Hepatocyte (in vitro differentiated cells): Measurements from ENCODE around the gene LCN2. TPM values are rescaled to one million over a fixed set of nuclear protein-coding genes. Genes with fewer than 3 reads are reported as not detected.

Source experiments
- DNase-seq: peaks from one replicate; pipeline ENCODE4 v3.0.0-alpha.2; 2016; ENCODE audit warnings: low spot score
- H2AFZ ChIP-seq: fragments of 200-600 bp; sonication (generic); 2 replicates; pipeline ENCODE4 v1.6.0; 2016; ENCODE audit warnings: antibody characterized with exemption, mild to moderate bottlenecking
- H3K27ac ChIP-seq: fragments of 200-600 bp; sonication (generic); 2 replicates; pipeline ENCODE4 v1.5.1; 2016; ENCODE audit warnings: mild to moderate bottlenecking
- H3K27me3 ChIP-seq: fragments of 200-600 bp; sonication (generic); 2 replicates; pipeline ENCODE4 v1.6.1; 2016
- H3K36me3 ChIP-seq: fragments of 200-600 bp; sonication (generic); replicated peaks from 2 replicates; pipeline ENCODE4 v1.5.1; 2016; ENCODE audit warnings: low read depth; ENCODE audit not compliant: insufficient read depth
- H3K4me1 ChIP-seq: fragments of 200-600 bp; sonication (generic); 2 replicates; pipeline ENCODE4 v1.5.1; 2016; ENCODE audit warnings: mild to moderate bottlenecking, moderate library complexity; ENCODE audit not compliant: insufficient read depth
- H3K4me2 ChIP-seq: fragments of 200-600 bp; sonication (generic); 2 replicates; pipeline ENCODE4 v1.6.0; 2016
- H3K4me3 ChIP-seq: fragments of 200-600 bp; sonication (generic); 2 replicates; pipeline ENCODE4 v1.5.1; 2016; ENCODE audit warnings: mild to moderate bottlenecking
- H3K79me2 ChIP-seq: fragments of 200-600 bp; sonication (generic); 2 replicates; pipeline ENCODE4 v1.6.0; 2017; ENCODE audit warnings: mild to moderate bottlenecking
- H3K9me2 ChIP-seq: fragments of 200-600 bp; sonication (generic); replicated peaks from 2 replicates; pipeline ENCODE4 v1.6.0; 2017; ENCODE audit warnings: mild to moderate bottlenecking; ENCODE audit not compliant: insufficient read depth
- H3K9me3 ChIP-seq: fragments of 200-600 bp; sonication (generic); 2 replicates; pipeline ENCODE4 v1.5.1; 2016; ENCODE audit warnings: low read depth, mild to moderate bottlenecking
- H4K20me1 ChIP-seq: fragments of 200-600 bp; sonication (generic); 2 replicates; pipeline ENCODE4 v1.6.0; 2016; ENCODE audit warnings: mild to moderate bottlenecking; ENCODE audit not compliant: insufficient read depth, poor library complexity, severe bottlenecking
- CTCF ChIP-seq: fragments of 200-600 bp; sonication (generic); IDR thresholded peaks from 2 replicates; pipeline ENCODE4 v1.5.1; 2016; ENCODE audit warnings: antibody characterized with exemption, mild to moderate bottlenecking; ENCODE audit not compliant: poor library complexity
- EZH2 ChIP-seq: fragments of 200-600 bp; sonication (generic); IDR thresholded peaks from 2 replicates; pipeline ENCODE4 v1.6.1; 2016; ENCODE audit warnings: antibody characterized with exemption, mild to moderate bottlenecking, borderline replicate concordance
- EZH2phosphoT487 ChIP-seq: fragments of 200-600 bp; sonication (generic); IDR thresholded peaks from one replicate; pipeline ENCODE4 v1.6.1; 2018; ENCODE audit warnings: antibody characterized with exemption, mild to moderate bottlenecking, low read depth, moderate library complexity; ENCODE audit not compliant: unreplicated experiment, severe bottlenecking
- WGBS: methylation state at CpG from one replicate; pipeline ENCODE4 v1.1.6; 2016; ENCODE audit warnings: low lambda C conversion rate; ENCODE audit errors: missing lambda C conversion rate; 5-methylcytosine and 5-hydroxymethylcytosine counted together
- polyA plus RNA-seq: library from polyadenylated mRNA; unstranded; fragments of >200 nt; fragmentation: Nextera tagmentation; extraction: Ambion mirVana; gene quantifications from 2 replicates; pipeline ENCODE4 v1.2.1, GENCODE V29; 2016
- total RNA-seq: library from RNA; depleted of rRNA; stranded (reverse); fragments of >200 nt; gene quantifications from 2 replicates; pipeline ENCODE4 v1.2.3, GENCODE V29; 2014

Gene LCN2
- total and polyA plus RNA-seq, 2 experiments from 2014 or later, result 5.3 to 12.8 TPM

- peaks cover 39% of the 10 kb centered on the region for H3K4me1 ChIP-seq
These were observed 45.7 kb upstream of the LCN2 start for GRCh38 chr9:128103589-128103962.

GRCh38 chr9:128104171-128104618, 45.1 kb upstream of the LCN2 start:
- WGBS, result 75% methylated on average over 6 of the region's 6 CpGs
- peak overlapping the region; percentile 82 for H3K27ac ChIP-seq

More at GRCh38 chr9:128103589-128103962, 45.7 kb upstream of the LCN2 start:
- 90% methylated on average over 8 of the region's 8 CpGs for WGBS
- H3K9me3 ChIP-seq, result no peaks in the 10 kb centered on the region
- no peak overlapping the region for H2AFZ ChIP-seq
- H3K9me2 ChIP-seq, result no peaks in the 10 kb centered on the region
- no peak for TF ChIP-seq EZH2phosphoT487
- peak; percentile 33 for TF ChIP-seq CTCF
- TF ChIP-seq EZH2, result no peak
- H3K36me3 ChIP-seq, result no peaks in the 10 kb centered on the region
- no peaks in the 10 kb centered on the region for H3K27me3 ChIP-seq
- H3K4me2 ChIP-seq, result peak overlapping the region; percentile 56
- H4K20me1 ChIP-seq, result no peaks in the 10 kb centered on the region
- DNase-seq, result peak; percentile 54
- H3K79me2 ChIP-seq, result peaks cover 51% of the 10 kb centered on the region
- H3K4me3 ChIP-seq, result no peak overlapping the region
- H3K27ac ChIP-seq, result peak overlapping the region; percentile 82

GRCh38 chr9:128105538-128106175, 43.6 kb upstream of the LCN2 start:
- no peaks in the 10 kb centered on the region for H4K20me1 ChIP-seq
- no peak overlapping the region for H2AFZ ChIP-seq
- H3K27ac ChIP-seq, result peak overlapping the region; percentile 82
- no peak overlapping the region for H3K4me2 ChIP-seq
- H3K9me2 ChIP-seq, result no peaks in the 10 kb centered on the region
- no peak for TF ChIP-seq CTCF
- WGBS, result 92% methylated on average over 18 of the region's 21 CpGs
- no peak for DNase-seq
- no peak overlapping the region for H3K4me3 ChIP-seq
- no peaks in the 10 kb centered on the region for H3K27me3 ChIP-seq
- peaks cover 37% of the 10 kb centered on the region for H3K79me2 ChIP-seq
- H3K36me3 ChIP-seq, result no peaks in the 10 kb centered on the region
- H3K9me3 ChIP-seq, result no peaks in the 10 kb centered on the region
- H3K4me1 ChIP-seq, result peaks cover 21% of the 10 kb centered on the region

More at GRCh38 chr9:128104171-128104618, 45.1 kb upstream of the LCN2 start:
- Histone ChIP-seq H3K4me1 (peaks cover 36% of the 10 kb centered on the region), H3K79me2 (peaks cover 52% of the 10 kb centered on the region), H4K20me1 (no peaks in the 10 kb centered on the region), H3K27me3 (no peaks in the 10 kb centered on the region), H3K4me2 (peak overlapping the region; percentile 56), H2AFZ (no peak overlapping the region), H3K4me3 (no peak overlapping the region), H3K9me2 (no peaks in the 10 kb centered on the region), H3K9me3 (no peaks in the 10 kb centered on the region), H3K36me3 (no peaks in the 10 kb centered on the region)
- DNase-seq, result peak; percentile 75
- no peak for TF ChIP-seq CTCF
- TF ChIP-seq EZH2, result no peak
- TF ChIP-seq EZH2phosphoT487, result no peak
